Skeletal muscle satellite cell (primary cell): Measurements from ENCODE around the gene OBP2B.
"Not testable (repeated sequence)": the region's sequence is repeated elsewhere in the genome, so short reads cannot be mapped to it uniquely, and the experiment has no call there.

Experiments
- H3K27me3 ChIP-seq: 2 replicates; pipeline ENCODE4 v1.7.0; 2013; ENCODE audit warnings: low read length; ENCODE audit not compliant: control insufficient read depth, insufficient read depth
- H3K36me3 ChIP-seq: 2 replicates; pipeline ENCODE4 v1.7.0; 2013; ENCODE audit warnings: mild to moderate bottlenecking, control low read depth, low read length; ENCODE audit not compliant: insufficient read depth
- H3K4me1 ChIP-seq: 2 replicates; pipeline ENCODE4 v1.7.0; 2013; ENCODE audit warnings: low read length; ENCODE audit not compliant: control insufficient read depth, insufficient read depth
- H3K4me2 ChIP-seq: 2 replicates; pipeline ENCODE4 v1.7.0; 2013; ENCODE audit warnings: mild to moderate bottlenecking, low read length
- H3K4me3 ChIP-seq: 2 replicates; pipeline ENCODE4 v1.7.0; 2013; ENCODE audit warnings: low read length
- H3K9ac ChIP-seq: 2 replicates; pipeline ENCODE4 v1.7.0; 2013; ENCODE audit warnings: mild to moderate bottlenecking, low read depth, low read length, moderate library complexity
- H3K9me3 ChIP-seq: replicated peaks from 2 replicates; pipeline ENCODE4 v1.7.0; 2013; ENCODE audit warnings: mild to moderate bottlenecking, control low read depth, low read length

OBP2B gene

DNA sequence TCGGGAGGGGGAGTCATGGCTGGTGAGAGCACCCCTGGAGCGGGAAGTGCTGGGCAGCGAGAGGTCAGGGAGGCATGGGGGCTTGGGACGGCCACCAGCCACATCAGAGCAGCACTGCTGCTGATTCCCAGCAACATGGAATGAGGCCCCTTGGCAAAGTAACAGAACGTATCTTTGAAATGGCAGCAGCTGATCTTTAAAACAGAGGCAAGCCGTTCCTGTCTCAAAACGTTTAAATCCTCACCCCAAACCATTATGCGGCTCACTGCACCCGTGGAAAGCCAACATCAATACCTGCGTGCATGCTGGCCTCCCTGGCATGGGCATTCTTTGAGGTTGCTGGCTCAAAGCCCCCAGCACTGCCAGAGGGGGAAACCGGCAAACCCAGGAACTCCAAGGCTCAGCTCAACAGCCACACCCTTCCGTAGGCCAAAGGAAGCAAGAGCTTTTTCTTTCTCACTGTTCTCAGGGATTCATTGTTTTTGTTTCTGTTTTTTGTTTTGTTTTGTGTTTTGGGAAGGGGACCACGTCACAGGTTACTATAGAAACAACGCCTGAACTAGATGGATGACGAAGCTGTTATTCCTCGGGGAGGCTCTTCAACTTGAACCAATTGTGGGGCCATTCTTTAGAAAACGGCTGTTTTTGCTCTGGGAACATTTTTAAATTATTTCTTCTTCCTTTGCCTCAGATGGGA, 28.1 kb upstream of the OBP2B start:
- Histone ChIP-seq H3K4me1 (peaks cover 14% of the 10 kb centered on the region), H3K36me3 (no peaks in the 10 kb centered on the region), H3K4me3 (no peak overlapping the region), H3K9ac (no peak overlapping the region), H3K27me3 (peaks cover 28% of the 10 kb centered on the region), H3K9me3 (no peaks in the 10 kb centered on the region), H3K4me2 (peak overlapping the region; percentile 31)

DNA sequence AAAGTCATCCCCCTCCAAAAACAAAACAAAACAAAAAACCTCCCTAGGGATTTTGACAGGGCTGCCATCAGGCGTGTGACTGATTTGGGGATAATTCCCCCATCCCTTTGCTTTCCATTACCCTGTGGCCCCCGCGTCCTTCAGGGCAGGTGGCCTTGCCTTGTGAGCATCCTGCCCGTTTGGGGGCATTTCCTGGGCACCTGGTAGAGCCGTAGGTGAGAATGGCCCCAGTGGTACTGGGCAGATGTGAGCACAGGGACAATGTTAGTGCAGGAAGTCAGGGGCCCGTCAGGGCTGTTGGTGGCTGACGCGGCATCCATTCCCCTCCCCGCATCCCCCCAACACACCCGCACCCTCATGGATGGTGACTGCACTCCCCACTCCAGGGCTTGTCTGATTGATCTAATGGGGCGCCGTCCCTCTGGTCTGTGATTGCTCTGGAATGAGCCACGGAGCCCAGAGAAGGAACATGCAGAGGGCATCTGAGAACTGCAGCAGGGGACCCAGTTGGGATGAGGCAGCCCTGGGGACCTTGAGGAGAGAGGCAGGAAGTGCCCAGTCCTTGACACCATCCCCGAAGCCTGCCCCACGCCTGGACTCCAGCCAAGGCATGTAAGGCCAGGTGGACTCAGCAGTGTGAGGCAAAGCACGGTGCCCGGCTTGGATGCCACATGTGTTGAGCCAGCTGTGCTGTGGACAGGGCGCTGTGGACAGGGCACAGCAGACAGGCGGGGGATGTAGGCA, 27.4 kb upstream of the OBP2B start:
- H3K9me3 ChIP-seq, H3K4me3 ChIP-seq, H3K9ac ChIP-seq, H3K4me2 ChIP-seq, H3K36me3 ChIP-seq: not testable (repeated sequence)
- Histone ChIP-seq H3K27me3 (peaks cover 31% of the 10 kb centered on the region), H3K4me1 (peaks cover 14% of the 10 kb centered on the region)

GRCh38 chr9:133235549-133236222, 26.6 kb upstream of the OBP2B start:
- H3K4me1 ChIP-seq, result peaks cover 14% of the 10 kb centered on the region
- H3K27me3 ChIP-seq, result peaks cover 26% of the 10 kb centered on the region
- H3K4me2 ChIP-seq, result no peak overlapping the region
- no peaks in the 10 kb centered on the region for H3K36me3 ChIP-seq
- H3K4me3 ChIP-seq, result no peak overlapping the region
- no peaks in the 10 kb centered on the region for H3K9me3 ChIP-seq
- no peak overlapping the region for H3K9ac ChIP-seq

GRCh38 chr9:133234577-133235322, 25.7 kb upstream of the OBP2B start:
- Histone ChIP-seq H3K4me3 (no peak overlapping the region), H3K9me3 (no peaks in the 10 kb centered on the region), H3K4me2 (no peak overlapping the region), H3K9ac (no peak overlapping the region), H3K4me1 (peaks cover 14% of the 10 kb centered on the region), H3K27me3 (peaks cover 26% of the 10 kb centered on the region), H3K36me3 (no peaks in the 10 kb centered on the region)

- no peak overlapping the region for H3K4me3 ChIP-seq
- H3K27me3 ChIP-seq, result peaks cover 25% of the 10 kb centered on the region
- peaks cover 13% of the 10 kb centered on the region for H3K4me1 ChIP-seq
- H3K36me3 ChIP-seq, result no peaks in the 10 kb centered on the region
- H3K4me2 ChIP-seq, result no peak overlapping the region
- no peak overlapping the region for H3K9ac ChIP-seq
- H3K9me3 ChIP-seq, result no peaks in the 10 kb centered on the region
Measured at GRCh38 chr9:133233681-133234432, 24.8 kb upstream of the OBP2B start.

GRCh38 chr9:133231934-133232568, 23.0 kb upstream of the OBP2B start:
- H3K4me2 ChIP-seq, H3K9me3 ChIP-seq, H3K4me3 ChIP-seq, H3K4me1 ChIP-seq, H3K9ac ChIP-seq, H3K36me3 ChIP-seq: not testable (repeated sequence)
- peaks cover 20% of the 10 kb centered on the region for H3K27me3 ChIP-seq

- peaks cover 20% of the 10 kb centered on the region for H3K27me3 ChIP-seq
- H3K9me3 ChIP-seq, H3K36me3 ChIP-seq, H3K4me2 ChIP-seq, H3K4me3 ChIP-seq, H3K9ac ChIP-seq, H3K4me1 ChIP-seq: not testable (repeated sequence)
Measured at GRCh38 chr9:133230514-133230913, 21.5 kb upstream of the OBP2B start.

- Histone ChIP-seq H3K9me3 (no peaks in the 10 kb centered on the region), H3K27me3 (peaks cover 20% of the 10 kb centered on the region), H3K4me3 (no peak overlapping the region), H3K9ac (no peak overlapping the region), H3K4me1 (no peaks in the 10 kb centered on the region), H3K4me2 (no peak overlapping the region), H3K36me3 (no peaks in the 10 kb centered on the region)
Measured at GRCh38 chr9:133230093-133230492, 21.0 kb upstream of the OBP2B start.

DNA sequence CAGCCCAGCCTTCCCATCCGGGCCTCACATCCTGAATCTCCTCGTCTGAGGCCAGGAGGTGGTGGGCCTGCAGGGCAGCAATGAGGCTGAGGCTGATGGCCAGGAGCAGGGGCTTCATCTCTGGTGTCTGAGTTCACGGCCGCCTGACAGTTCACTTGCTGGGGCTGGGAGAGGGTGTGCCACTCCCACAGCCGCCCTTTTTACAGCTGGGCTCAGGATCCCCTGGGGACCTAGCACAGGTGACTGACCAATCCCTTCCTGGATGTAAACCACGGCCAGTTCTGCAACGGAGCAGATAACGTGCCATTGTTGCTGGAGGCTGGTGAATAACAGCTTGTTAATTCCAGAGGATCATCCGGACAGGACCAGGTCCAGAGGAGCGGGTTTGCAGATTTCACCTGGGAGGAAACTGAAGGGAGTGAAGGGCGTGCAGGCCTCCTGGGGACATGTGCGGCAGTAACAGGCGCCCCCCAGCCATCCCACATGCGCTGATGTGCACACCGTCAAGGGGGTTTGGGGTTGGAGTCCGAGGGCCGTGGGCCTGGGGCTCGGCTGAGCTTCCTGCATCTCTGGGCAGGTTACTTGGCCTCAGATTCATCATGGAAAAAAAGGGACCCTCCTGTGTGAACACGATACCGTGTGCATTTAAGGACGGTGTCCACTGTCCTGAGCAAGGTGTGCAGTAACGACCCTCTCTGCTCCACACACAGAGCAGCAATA, 19.6 kb upstream of the OBP2B start:
- not testable (repeated sequence) for H3K36me3 ChIP-seq, H3K4me1 ChIP-seq, H3K9ac ChIP-seq, H3K4me2 ChIP-seq, H3K4me3 ChIP-seq, H3K9me3 ChIP-seq
- H3K27me3 ChIP-seq, result peaks cover 23% of the 10 kb centered on the region

GRCh38 chr9:133227996-133228395, 18.9 kb upstream of the OBP2B start:
- H3K4me1 ChIP-seq, H3K9me3 ChIP-seq, H3K4me3 ChIP-seq, H3K9ac ChIP-seq, H3K36me3 ChIP-seq, H3K4me2 ChIP-seq: not testable (repeated sequence)
- H3K27me3 ChIP-seq, result peaks cover 29% of the 10 kb centered on the region
